ENCODE data around the gene FAM186B.
A peak's percentile ranks its signal among the peaks of the same experiment; 100 is the strongest.
"Not testable (repeated sequence)": the region's sequence is repeated elsewhere in the genome, so short reads cannot be mapped to it uniquely, and the experiment has no call there.

The FAM186B gene, protein sequence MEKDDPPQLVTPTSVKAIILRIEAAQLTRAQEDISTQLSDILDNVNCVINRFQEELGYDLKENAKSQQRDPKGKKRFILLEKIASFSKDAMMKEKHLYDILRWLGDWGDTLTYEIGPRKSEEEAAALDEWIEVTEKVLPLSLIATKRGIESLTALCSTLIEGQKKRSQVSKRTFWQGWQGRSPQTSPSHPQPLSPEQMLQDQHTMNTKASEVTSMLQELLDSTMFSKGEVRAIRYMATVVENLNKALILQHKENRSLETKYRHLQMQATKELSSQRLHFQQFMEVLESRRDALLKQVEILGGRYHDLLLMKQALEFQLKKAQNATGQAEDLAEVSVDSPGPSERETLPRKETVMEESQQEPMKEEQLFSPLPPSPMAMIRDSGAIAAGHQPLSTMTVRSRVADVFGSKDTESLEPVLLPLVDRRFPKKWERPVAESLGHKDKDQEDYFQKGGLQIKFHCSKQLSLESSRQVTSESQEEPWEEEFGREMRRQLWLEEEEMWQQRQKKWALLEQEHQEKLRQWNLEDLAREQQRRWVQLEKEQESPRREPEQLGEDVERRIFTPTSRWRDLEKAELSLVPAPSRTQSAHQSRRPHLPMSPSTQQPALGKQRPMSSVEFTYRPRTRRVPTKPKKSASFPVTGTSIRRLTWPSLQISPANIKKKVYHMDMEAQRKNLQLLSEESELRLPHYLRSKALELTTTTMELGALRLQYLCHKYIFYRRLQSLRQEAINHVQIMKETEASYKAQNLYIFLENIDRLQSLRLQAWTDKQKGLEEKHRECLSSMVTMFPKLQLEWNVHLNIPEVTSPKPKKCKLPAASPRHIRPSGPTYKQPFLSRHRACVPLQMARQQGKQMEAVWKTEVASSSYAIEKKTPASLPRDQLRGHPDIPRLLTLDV

GRCh38 chr12:49605539-49605938 lies at the start of gene FAM186B:
TSS of gene FAM186B (minus strand) at chr12:49605639. CDS start at chr12:49605477, 162 bp downstream.
- DNase-seq, result not testable (repeated sequence)

DNA sequence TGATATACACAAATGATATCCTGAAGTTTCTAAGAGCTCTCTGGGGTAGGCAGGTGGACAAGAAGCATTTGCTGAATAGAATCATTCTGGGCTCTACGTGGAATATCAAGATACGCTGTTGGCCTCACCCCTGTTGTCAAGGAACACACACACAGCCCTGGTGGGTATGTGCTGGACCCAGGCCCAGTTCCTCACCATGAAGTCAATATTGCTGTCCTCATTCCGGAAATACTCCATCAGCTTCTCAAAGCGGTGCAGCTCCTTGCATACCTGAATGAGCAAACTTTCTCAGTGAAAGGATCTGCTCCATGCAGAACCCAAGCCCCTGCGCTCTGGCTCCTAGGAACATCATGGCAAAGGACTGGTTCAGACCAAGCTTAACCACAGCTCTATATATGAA lies 49.3 kb upstream of the FAM186B start:
- no peak for DNase-seq

DNA sequence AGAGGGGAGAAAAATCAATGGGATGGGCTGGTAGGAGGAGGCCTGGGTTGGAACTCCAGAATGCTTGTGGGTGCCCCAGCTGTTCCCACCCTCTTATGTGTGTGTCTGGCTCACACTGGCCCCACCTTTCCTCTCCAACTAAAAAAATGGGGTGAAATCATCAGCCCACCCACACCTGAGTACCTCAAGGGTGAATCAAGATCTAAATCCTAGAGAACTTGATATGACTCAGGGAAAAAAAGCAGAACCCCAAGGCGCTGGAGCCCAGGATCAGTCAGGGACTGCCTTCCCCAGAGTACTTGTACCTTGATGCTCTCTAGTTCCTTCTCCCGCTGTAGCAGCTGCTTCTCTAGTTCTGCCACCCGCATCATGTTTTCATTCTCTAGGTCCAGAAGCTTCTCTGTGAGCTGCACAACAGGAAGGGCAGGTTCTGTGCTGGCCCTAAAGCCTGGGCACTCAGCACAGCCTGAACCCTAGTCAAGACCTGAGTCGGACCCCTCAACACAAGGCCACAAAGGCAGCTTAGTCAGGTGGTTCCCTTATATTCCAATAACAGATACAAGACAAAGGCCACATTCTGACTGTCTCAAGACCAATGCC lies 47.6 kb upstream of the FAM186B start:
- no peak for DNase-seq

DNA sequence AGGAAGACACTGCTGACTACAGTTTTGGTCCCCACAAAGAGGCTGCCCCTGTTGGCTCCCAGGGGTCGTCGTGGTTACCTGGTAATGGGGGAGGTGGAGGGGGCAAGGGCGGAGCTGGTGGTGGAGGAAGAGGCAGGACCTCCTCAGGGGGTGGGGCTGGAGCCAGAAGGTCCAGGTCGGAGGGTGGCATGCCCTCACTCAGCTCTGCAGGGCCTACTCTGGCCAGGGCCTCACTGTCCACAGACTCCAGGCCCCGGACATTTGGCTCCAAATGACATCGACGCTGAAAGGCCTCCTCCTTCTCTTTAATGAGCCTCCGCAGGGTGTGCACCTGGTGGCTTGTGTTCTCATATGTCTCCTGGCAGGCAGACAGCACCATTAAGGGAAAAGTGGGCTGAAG lies 46.4 kb upstream of the FAM186B start:
- DNase-seq, result no peak

DNA sequence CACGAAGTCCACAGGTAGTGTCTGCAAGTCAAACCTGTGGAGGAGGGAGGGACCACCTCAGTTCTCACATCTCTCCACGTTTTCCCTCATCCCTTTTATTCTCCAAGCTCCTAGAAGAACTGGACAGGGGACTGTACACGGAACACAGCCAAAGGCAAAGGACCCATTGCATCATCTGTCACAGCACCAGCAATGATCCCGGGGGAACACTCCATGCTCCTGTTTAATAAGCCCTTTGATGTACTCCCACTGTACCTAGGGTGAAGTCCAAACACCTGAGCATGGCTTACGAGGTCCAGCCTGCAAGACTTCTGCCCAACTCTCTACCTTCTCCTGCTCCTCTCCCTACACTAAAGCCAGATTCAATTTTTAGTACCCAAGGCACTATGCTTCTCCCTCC lies 44.5 kb upstream of the FAM186B start:
- DNase-seq, result no peak

DNA sequence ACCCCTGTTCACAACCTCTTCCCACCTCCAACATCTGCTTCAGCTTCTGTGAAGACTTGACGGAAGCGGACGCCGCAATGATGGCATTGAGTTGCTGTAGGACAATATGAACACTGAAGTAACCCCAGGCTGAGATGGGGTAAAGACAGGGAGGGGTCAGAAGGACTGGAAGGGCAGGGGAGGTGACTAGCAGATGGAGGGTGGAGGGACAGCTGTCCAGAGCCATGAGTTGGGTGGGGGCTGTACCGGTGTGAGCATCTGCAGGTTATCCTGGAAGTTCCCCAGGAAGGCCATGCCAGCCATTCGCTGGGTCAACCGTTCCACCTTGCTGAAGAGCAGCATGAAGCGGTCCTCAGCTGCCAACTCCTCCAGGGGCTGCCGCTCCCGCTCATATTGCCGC lies 44.0 kb upstream of the FAM186B start:
- no peak for DNase-seq

DNA sequence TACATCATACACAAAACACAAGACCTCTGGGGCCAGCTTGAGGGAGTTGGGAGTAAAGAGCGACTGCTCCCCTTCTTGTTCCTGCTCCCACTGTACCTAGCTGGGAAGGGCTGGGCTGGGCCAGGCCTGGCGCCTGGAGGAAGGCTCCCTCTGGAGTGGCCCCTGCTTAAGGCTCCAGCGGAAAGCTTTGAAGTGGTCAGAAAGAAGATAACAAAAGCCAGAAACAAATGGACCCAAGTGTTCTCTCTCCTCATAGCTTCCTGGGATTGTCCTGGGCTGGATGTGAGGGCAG lies 43.2 kb upstream of the FAM186B start:
- no peak for DNase-seq

- DNase-seq, result no peak
These were observed 42.6 kb upstream of the FAM186B start for GRCh38 chr12:49647827-49648711.

DNA sequence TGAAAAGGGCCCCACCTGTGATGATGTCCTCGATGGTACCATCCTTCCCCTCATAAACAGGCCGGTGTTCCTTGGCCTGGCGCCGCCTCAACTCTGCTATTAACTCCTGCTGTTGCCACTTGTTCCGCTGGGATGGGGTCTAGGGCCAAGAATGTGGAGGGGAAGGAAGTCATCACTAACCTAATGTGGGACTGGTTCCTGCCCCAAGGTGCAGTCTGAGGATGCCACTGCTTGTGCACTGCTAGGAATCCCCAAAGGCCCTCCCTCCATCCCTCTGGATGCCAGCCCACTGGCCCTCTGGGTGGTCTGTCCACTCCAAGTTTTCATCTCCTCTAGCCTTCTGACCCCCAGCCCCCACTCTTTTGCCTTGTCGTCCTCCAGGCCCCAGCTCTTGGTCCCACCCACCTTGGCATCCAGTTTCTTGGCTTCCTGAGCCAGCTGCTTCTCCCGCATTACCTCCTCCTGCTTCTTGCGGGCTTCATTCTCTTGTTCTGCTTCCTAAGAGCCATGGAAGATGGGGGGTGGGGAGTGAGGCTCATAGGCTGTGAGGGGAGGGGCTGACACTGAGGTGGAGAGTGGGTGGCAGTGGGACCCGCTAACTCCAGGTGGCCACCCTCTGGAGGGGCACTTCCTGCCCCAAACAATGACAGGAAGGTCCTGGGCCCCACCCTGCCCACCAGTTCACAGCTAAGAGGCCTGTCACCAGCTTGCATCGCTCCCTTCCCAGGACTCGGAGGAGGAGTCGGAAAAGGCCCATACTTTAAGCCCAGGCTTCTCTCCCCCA lies 41.6 kb upstream of the FAM186B start:
- no peak for DNase-seq

- DNase-seq, result no peak
These were observed 40.9 kb upstream of the FAM186B start for GRCh38 chr12:49646331-49646830.

- no peak for DNase-seq
These were observed 40.0 kb upstream of the FAM186B start for GRCh38 chr12:49645146-49646039.

GRCh38 chr12:49644620-49644994 lies 39.2 kb upstream of the FAM186B start:
- peak; percentile 92 for DNase-seq

GRCh38 chr12:49643961-49644619 lies 38.7 kb upstream of the FAM186B start:
- DNase-seq, result no peak

DNA sequence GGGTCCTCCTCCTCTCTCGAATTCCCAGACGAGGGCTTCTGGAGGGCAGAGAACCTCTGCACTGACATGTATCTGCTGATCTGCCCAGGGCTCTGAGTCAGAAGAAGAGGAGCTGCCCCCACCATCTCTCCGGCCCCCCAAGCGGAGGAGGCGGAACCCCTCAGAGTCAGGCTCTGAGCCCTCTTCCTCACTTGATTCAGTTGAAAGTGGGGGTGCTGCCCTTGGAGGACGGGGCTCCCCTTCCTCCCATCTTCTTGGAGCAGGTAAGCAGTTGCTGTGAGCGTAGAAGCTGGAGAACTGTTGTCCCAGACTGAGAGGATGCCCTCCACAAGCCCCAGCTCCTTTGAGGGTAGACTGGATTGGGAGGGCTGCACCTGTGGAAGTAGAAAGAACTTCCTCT lies 37.7 kb upstream of the FAM186B start:
- no peak for DNase-seq

GRCh38 chr12:49642370-49642802 lies 36.9 kb upstream of the FAM186B start:
- no peak for DNase-seq

DNA sequence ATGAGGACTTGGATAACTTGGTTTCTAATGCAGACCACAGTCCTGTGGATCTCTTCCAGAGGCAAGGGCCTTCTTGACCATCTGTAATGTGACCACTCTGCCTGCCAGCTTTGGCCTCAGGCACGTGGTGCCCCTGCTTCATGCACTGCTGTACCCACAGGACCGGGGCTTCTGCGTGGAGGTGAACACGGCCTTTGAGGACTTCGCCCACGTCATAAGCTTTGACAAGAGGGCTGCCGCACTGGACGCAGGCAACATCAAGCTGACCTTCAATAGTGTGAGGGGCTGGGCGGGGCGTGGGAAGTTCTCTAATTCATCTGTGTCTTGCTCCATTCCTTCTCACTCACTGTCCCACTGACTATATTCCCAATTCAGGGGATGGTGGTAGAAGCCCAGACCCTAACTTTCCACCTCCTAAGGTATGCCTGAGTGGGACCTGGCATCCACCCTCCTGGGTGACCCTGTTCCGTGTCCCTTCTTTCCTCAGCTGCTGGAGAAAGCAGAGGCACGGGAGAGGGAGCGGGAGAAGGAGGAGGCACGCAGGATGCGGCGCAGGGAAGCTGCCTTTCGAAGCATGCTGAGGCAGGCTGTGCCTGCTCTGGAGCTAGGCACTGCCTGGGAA lies 36.4 kb upstream of the FAM186B start:
- no peak for DNase-seq

DNA sequence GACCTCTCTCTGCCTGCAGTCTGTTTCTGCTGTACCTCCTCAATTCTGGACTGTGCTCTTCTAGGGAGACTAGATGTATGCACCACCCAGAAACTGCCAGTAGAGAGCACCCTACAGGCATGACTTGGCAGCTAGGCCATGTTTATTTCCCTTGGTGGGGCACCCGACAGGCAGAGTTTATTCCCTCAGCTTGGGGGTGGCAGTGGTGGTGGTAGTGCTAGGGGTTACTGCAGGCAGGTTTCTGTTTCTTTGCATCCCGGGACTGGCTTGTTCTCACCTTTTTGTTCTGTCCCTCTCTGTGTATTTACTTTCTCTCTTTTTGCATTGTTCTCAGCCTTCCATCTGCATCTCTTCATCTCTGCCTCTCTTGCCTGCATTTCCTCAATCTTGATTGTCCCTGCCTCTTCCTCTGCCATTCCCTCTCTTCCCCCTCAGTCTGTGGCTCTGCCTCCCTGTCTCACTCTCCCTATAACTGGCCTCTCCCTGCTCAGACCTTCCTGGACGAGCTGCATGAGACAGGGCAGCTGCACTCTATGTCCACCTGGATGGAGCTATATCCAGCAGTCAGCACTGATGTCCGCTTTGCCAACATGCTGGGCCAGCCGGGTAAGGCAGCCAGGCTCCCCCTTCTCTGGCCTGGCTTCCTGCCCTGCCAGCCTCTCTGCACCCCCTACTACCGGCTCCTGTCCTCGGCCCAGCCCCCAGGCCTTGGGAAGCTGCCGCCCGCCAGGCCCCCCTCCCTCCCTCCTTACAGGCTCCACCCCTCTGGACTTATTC lies 31.7 kb upstream of the FAM186B start:
- peak; percentile 73 for DNase-seq

DNA sequence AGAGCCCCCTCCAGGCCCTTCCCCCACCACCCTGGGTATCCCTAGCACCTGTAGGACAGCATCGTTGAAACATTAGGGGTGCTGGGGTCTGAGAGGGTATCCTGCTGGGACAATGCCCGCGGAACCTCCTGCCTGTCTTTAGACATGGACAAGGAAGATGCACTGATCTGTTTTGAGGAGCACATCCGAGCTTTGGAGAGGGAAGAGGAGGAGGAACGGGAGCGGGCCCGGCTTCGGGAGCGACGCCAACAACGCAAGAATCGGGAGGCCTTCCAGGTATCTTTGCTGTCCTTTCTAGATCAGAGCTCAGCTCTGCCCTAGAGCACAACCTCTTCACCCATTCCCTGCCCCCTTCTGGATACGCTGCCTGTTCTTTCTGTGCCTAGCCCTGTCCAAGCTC lies 31.1 kb upstream of the FAM186B start:
- DNase-seq, result no peak

DNA sequence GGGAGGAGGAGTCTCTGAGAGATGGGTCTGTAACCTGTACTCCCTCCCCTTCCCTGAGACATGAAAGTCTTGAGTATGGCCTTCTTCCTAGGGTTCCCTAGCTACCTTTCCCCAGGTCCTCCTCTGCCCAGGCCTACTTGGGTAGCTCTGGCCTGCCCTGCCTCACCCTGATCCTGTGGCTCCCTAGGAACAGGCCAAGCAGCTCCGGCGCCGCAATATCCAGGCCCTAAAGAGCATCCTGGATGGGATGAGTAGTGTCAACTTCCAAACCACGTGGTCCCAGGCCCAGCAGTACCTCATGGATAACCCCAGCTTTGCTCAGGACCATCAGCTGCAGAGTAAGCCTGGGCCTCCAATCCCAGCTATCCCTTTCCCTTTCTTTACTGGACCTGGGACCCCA lies 30.2 kb upstream of the FAM186B start:
- no peak for DNase-seq
